IMR-90 (cell line): Measurements from ENCODE around the gene RBM39.

Experiments used
- CEBPB ChIP-seq: IDR thresholded peaks from 2 replicates; pipeline ENCODE4 v1.6.1; 2012; ENCODE audit warnings: low read depth, low read length, improper control_type of control experiment
- FOS ChIP-seq: fragments of 150-350 bp; IDR thresholded peaks from 2 replicates; pipeline ENCODE4 v1.6.1; 2016; ENCODE audit warnings: low read depth, low read length
- MAFK ChIP-seq: IDR thresholded peaks from 2 replicates; pipeline ENCODE4 v1.6.1; 2012; ENCODE audit warnings: low read depth, low read length, improper control_type of control experiment
- MXI1 ChIP-seq: IDR thresholded peaks from 2 replicates; pipeline ENCODE4 v1.6.1; 2012; ENCODE audit warnings: low read depth, mild to moderate bottlenecking, low read length, moderate library complexity, borderline replicate concordance
- POLR2A ChIP-seq: IDR thresholded peaks from 2 replicates; pipeline ENCODE4 v1.6.1; 2012; ENCODE audit warnings: mild to moderate bottlenecking, low read depth, low read length
- RAD21 ChIP-seq: IDR thresholded peaks from 2 replicates; pipeline ENCODE4 v1.6.1; 2012; ENCODE audit warnings: low read length, improper control_type of control experiment
- RFX5 ChIP-seq: IDR thresholded peaks from 2 replicates; pipeline ENCODE4 v1.8.0; 2012; ENCODE audit warnings: low read depth, mild to moderate bottlenecking, low read length, moderate library complexity
- TF ChIP-seq, protein P1 (sequence below): conservative IDR thresholded peaks from 2 replicates; pipeline ENCODE4 v1.5.1; 2012; ENCODE audit warnings: mild to moderate bottlenecking, low read depth, low read length, improper control_type of control experiment

- TF ChIP-seq, protein P1, sequence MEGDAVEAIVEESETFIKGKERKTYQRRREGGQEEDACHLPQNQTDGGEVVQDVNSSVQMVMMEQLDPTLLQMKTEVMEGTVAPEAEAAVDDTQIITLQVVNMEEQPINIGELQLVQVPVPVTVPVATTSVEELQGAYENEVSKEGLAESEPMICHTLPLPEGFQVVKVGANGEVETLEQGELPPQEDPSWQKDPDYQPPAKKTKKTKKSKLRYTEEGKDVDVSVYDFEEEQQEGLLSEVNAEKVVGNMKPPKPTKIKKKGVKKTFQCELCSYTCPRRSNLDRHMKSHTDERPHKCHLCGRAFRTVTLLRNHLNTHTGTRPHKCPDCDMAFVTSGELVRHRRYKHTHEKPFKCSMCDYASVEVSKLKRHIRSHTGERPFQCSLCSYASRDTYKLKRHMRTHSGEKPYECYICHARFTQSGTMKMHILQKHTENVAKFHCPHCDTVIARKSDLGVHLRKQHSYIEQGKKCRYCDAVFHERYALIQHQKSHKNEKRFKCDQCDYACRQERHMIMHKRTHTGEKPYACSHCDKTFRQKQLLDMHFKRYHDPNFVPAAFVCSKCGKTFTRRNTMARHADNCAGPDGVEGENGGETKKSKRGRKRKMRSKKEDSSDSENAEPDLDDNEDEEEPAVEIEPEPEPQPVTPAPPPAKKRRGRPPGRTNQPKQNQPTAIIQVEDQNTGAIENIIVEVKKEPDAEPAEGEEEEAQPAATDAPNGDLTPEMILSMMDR: no peak
- TF ChIP-seq POLR2A (no peak), MXI1 (no peak), RAD21 (no peak), RFX5 (no peak), MAFK (no peak), CEBPB (no peak), FOS (no peak)
Observed at GRCh38 chr20:35734374-35734773, 7.7 kb downstream of the RBM39 start.
